IPS-18a (cell line): Measurements from ENCODE around the gene SEC22C.

Source experiments
- H3K27ac ChIP-seq: one replicate; pipeline ENCODE4 v1.5.1; 2013; ENCODE audit warnings: low read length
- H3K27me3 ChIP-seq: one replicate; pipeline ENCODE4 v1.6.1; 2013; ENCODE audit warnings: mild to moderate bottlenecking, low read length; ENCODE audit not compliant: control insufficient read depth, insufficient read depth
- H3K36me3 ChIP-seq: one replicate; pipeline ENCODE4 v1.6.1; 2013; ENCODE audit warnings: low read depth, low read length; ENCODE audit not compliant: control insufficient read depth
- H3K4me1 ChIP-seq: one replicate; pipeline ENCODE4 v1.6.1; 2013; ENCODE audit warnings: low read depth, low read length; ENCODE audit not compliant: control insufficient read depth
- H3K4me3 ChIP-seq: one replicate; pipeline ENCODE4 v1.5.1; 2013; ENCODE audit warnings: low read length
- H3K9ac ChIP-seq: one replicate; pipeline ENCODE4 v1.6.1; 2013; ENCODE audit warnings: mild to moderate bottlenecking, low read length, moderate library complexity
- H3K9me3 ChIP-seq: one replicate; pipeline ENCODE4 v1.6.1; 2013; ENCODE audit warnings: low read depth, low read length; ENCODE audit not compliant: control insufficient read depth

SEC22C gene

GRCh38 chr3:42531470-42531869 lies 50.3 kb downstream of the SEC22C start:
- Histone ChIP-seq H3K27me3 (no peaks in the 10 kb centered on the region), H3K4me3 (no peak overlapping the region), H3K9me3 (no peaks in the 10 kb centered on the region), H3K36me3 (no peaks in the 10 kb centered on the region), H3K4me1 (peaks cover 10% of the 10 kb centered on the region), H3K27ac (no peak overlapping the region), H3K9ac (no peak overlapping the region)

- H3K36me3 ChIP-seq, result no peaks in the 10 kb centered on the region
- no peaks in the 10 kb centered on the region for H3K27me3 ChIP-seq
- H3K4me3 ChIP-seq, result no peak overlapping the region
- no peak overlapping the region for H3K9ac ChIP-seq
- peaks cover 2% of the 10 kb centered on the region for H3K4me1 ChIP-seq
- H3K9me3 ChIP-seq, result no peaks in the 10 kb centered on the region
- no peak overlapping the region for H3K27ac ChIP-seq
These were observed 51.7 kb downstream of the SEC22C start for GRCh38 chr3:42530073-42530472.

- Histone ChIP-seq H3K27ac (no peak overlapping the region), H3K27me3 (no peaks in the 10 kb centered on the region), H3K9me3 (no peaks in the 10 kb centered on the region), H3K4me3 (no peak overlapping the region), H3K4me1 (peaks cover 2% of the 10 kb centered on the region), H3K36me3 (no peaks in the 10 kb centered on the region), H3K9ac (no peak overlapping the region)
These were observed 52.3 kb downstream of the SEC22C start for GRCh38 chr3:42529468-42529867.

GRCh38 chr3:42527368-42527917 lies 54.3 kb downstream of the SEC22C start:
- Histone ChIP-seq H3K4me1 (no peaks in the 10 kb centered on the region), H3K27ac (no peak overlapping the region), H3K4me3 (no peak overlapping the region), H3K36me3 (no peaks in the 10 kb centered on the region), H3K27me3 (no peaks in the 10 kb centered on the region), H3K9me3 (no peaks in the 10 kb centered on the region), H3K9ac (no peak overlapping the region)

GRCh38 chr3:42526616-42527367 lies 55.0 kb downstream of the SEC22C start:
- Histone ChIP-seq H3K4me1 (no peaks in the 10 kb centered on the region), H3K27ac (no peak overlapping the region), H3K9me3 (no peaks in the 10 kb centered on the region), H3K36me3 (no peaks in the 10 kb centered on the region), H3K4me3 (no peak overlapping the region), H3K9ac (no peak overlapping the region), H3K27me3 (no peaks in the 10 kb centered on the region)

DNA sequence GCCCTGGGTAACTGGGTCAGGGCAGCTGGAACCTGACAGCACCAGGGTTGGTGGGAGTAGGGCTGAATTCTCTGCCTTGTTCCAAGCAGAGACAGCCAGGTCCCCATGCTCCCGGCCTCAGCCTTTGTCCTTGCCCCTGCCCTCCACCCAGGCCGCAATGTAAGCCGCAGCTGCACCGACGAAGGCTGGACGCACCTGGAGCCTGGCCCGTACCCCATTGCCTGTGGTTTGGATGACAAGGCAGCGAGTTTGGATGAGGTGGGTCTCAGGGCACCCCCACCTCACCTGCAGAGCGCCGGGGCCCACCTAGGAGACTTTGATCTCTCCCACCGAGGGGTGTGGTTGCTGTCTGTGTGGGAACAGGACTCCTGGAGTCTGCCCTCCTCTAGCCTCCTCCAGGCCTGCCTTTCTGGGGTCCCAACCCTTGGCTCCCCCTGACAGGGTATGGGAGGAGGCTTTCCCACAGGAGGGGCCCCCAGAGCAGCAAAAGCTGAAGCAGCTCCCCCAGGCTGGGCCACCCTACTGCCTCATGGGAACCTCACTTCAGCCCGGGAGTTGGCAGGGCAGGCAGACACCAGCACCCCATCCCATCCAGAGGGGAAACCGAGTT lies 55.9 kb downstream of the SEC22C start:
- Histone ChIP-seq H3K9me3 (no peaks in the 10 kb centered on the region), H3K36me3 (no peaks in the 10 kb centered on the region), H3K9ac (no peak overlapping the region), H3K4me3 (no peak overlapping the region), H3K27me3 (no peaks in the 10 kb centered on the region), H3K27ac (no peak overlapping the region), H3K4me1 (no peaks in the 10 kb centered on the region)

GRCh38 chr3:42525212-42525611 lies 56.6 kb downstream of the SEC22C start:
- Histone ChIP-seq H3K36me3 (no peaks in the 10 kb centered on the region), H3K9ac (no peak overlapping the region), H3K4me1 (no peaks in the 10 kb centered on the region), H3K4me3 (no peak overlapping the region), H3K9me3 (no peaks in the 10 kb centered on the region), H3K27ac (no peak overlapping the region), H3K27me3 (no peaks in the 10 kb centered on the region)

DNA sequence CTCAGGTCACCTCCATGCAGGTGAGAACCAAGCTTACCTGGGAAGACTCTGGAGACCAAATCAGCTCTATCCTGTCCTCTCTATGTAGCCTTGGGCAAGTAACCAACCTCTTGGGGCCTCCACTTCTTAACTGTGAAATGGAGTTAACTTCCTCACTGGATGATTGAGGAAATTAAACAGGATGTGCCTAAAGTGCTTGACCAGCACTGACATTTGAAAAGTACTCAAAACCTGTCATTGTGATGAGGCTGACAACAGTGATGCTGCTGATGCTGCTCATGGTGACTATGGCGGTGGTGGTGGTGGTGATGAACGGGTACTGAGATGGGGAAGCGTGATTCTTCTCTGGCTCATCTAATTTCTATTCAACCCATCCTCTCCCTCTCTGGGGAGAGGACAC lies 57.0 kb downstream of the SEC22C start:
- Histone ChIP-seq H3K4me1 (no peaks in the 10 kb centered on the region), H3K9me3 (no peaks in the 10 kb centered on the region), H3K9ac (no peak overlapping the region)

GRCh38 chr3:42520906-42521305 lies 60.9 kb downstream of the SEC22C start:
- H3K4me1 ChIP-seq, result no peaks in the 10 kb centered on the region
- no peak overlapping the region for H3K27ac ChIP-seq

More for the DNA sequence above, 57.0 kb downstream of the SEC22C start:
- H3K36me3 ChIP-seq, result no peaks in the 10 kb centered on the region
- no peaks in the 10 kb centered on the region for H3K27me3 ChIP-seq
- no peak overlapping the region for H3K4me3 ChIP-seq
- no peak overlapping the region for H3K27ac ChIP-seq

GRCh38 chr3:42520336-42520735 lies 61.4 kb downstream of the SEC22C start:
- Histone ChIP-seq H3K4me1 (no peaks in the 10 kb centered on the region), H3K9me3 (no peaks in the 10 kb centered on the region), H3K9ac (no peak overlapping the region), H3K36me3 (no peaks in the 10 kb centered on the region), H3K27me3 (no peaks in the 10 kb centered on the region), H3K4me3 (no peak overlapping the region), H3K27ac (no peak overlapping the region)

More at GRCh38 chr3:42520906-42521305, 60.9 kb downstream of the SEC22C start:
- Histone ChIP-seq H3K9ac (no peak overlapping the region), H3K4me3 (no peak overlapping the region), H3K36me3 (no peaks in the 10 kb centered on the region), H3K9me3 (no peaks in the 10 kb centered on the region), H3K27me3 (no peaks in the 10 kb centered on the region)

DNA sequence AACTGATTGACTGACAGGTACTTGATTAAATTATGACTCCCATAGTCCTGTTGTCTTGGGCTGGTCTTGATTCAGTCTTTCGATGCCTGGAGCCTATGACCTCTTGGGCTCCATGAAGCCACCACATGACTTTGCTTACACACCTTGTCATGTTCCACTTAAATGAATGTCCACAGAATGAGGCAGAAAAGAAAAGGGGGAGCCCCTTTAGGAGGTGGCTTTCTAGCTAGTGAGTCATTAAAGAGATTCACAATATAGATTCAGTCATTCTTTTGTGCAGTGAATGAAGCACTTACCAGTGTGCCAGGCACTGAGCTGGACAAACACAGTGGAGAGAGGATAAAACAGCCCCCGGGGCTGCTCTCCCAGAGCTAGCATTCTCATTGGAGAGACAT lies 62.2 kb downstream of the SEC22C start:
- H3K9me3 ChIP-seq, result no peaks in the 10 kb centered on the region
- H3K9ac ChIP-seq, result no peak overlapping the region
- no peak overlapping the region for H3K4me3 ChIP-seq
- H3K27ac ChIP-seq, result no peak overlapping the region
- H3K27me3 ChIP-seq, result no peaks in the 10 kb centered on the region
- H3K4me1 ChIP-seq, result no peaks in the 10 kb centered on the region
- no peaks in the 10 kb centered on the region for H3K36me3 ChIP-seq
